DOHH2 (cell line): ENCODE results near the gene NUP50.

Experiments
- H3F3A ChIP-seq: fragments of 200-600 bp; sonication (generic), shearing (Covaris generic); 2 replicates; pipeline ENCODE4 v1.6.0; 2016; ENCODE audit warnings: antibody characterized with exemption, mild to moderate bottlenecking; ENCODE audit not compliant: control insufficient read depth, insufficient read depth
- H3K27ac ChIP-seq: fragments of 200-600 bp; sonication (generic); 2 replicates; pipeline ENCODE4 v1.5.1; 2014; ENCODE audit warnings: low read depth, mild to moderate bottlenecking, low read length, moderate library complexity
- H3K27me3 ChIP-seq: fragments of 200-600 bp; sonication (generic); 2 replicates; pipeline ENCODE4 v1.6.1; 2014; ENCODE audit warnings: mild to moderate bottlenecking, low read length, mixed read lengths; ENCODE audit not compliant: control insufficient read depth
- H3K36me3 ChIP-seq: fragments of 200-600 bp; sonication (generic); 2 replicates; pipeline ENCODE4 v1.6.1; 2014; ENCODE audit warnings: mild to moderate bottlenecking, low read length, moderate library complexity, mixed read lengths; ENCODE audit not compliant: control insufficient read depth
- H3K4me1 ChIP-seq: fragments of 200-600 bp; sonication (generic); 2 replicates; pipeline ENCODE4 v1.6.1; 2014; ENCODE audit warnings: mild to moderate bottlenecking, low read length, mixed read lengths; ENCODE audit not compliant: control insufficient read depth
- H3K4me2 ChIP-seq: fragments of 200-600 bp; sonication (generic); 2 replicates; pipeline ENCODE4 v1.6.0; 2014; ENCODE audit warnings: mild to moderate bottlenecking, low read length, moderate library complexity
- H3K4me3 ChIP-seq: fragments of 200-600 bp; sonication (generic); 2 replicates; pipeline ENCODE4 v1.5.1; 2014; ENCODE audit warnings: mild to moderate bottlenecking, low read length, mixed read lengths
- H3K79me2 ChIP-seq: fragments of 200-600 bp; sonication (generic); 2 replicates; pipeline ENCODE4 v1.6.1; 2014; ENCODE audit warnings: mild to moderate bottlenecking, low read length, mixed read lengths; ENCODE audit not compliant: control insufficient read depth
- H3K9me2 ChIP-seq: fragments of 200-600 bp; sonication (generic); replicated peaks from 2 replicates; pipeline ENCODE4 v1.6.1; 2014; ENCODE audit warnings: mild to moderate bottlenecking, low read length, mixed read lengths; ENCODE audit not compliant: control insufficient read depth
- H3K9me3 ChIP-seq: fragments of 200-600 bp; sonication (generic); 2 replicates; pipeline ENCODE4 v1.6.1; 2014; ENCODE audit warnings: antibody characterized with exemption, low read length, mixed read lengths; ENCODE audit not compliant: control insufficient read depth, insufficient read depth
- H4K20me1 ChIP-seq: fragments of 200-600 bp; sonication (generic); 2 replicates; pipeline ENCODE4 v1.6.0; 2014; ENCODE audit warnings: low read depth, mild to moderate bottlenecking, antibody characterized with exemption, low read length, moderate library complexity; ENCODE audit not compliant: control insufficient read depth, insufficient read depth
- CTCF ChIP-seq: fragments of 200-600 bp; sonication (generic); IDR thresholded peaks from one replicate; pipeline ENCODE4 v1.5.1; 2014; ENCODE audit warnings: antibody characterized with exemption, mild to moderate bottlenecking, low read depth, low read length; ENCODE audit not compliant: poor library complexity, severe bottlenecking
- EZH2phosphoT487 ChIP-seq: fragments of 200-600 bp; sonication (generic); IDR thresholded peaks from 2 replicates; pipeline ENCODE4 v1.6.1; 2017; ENCODE audit warnings: borderline replicate concordance, mild to moderate bottlenecking, antibody characterized with exemption, low read length, moderate library complexity, mixed read lengths

NUP50 gene

GRCh38 chr22:45224331-45224730 is 60.6 kb downstream of the NUP50 start:
- H3F3A ChIP-seq: no peaks in the 10 kb centered on the region
- H4K20me1 ChIP-seq: peaks cover 14% of the 10 kb centered on the region
- H3K36me3 ChIP-seq: no peaks in the 10 kb centered on the region
- H3K79me2 ChIP-seq: peaks cover 75% of the 10 kb centered on the region
- no peak overlapping the region for H3K4me2 ChIP-seq
- TF ChIP-seq CTCF (no peak), EZH2phosphoT487 (no peak)
- peaks cover 14% of the 10 kb centered on the region for H3K4me1 ChIP-seq
- no peak overlapping the region for H3K27ac ChIP-seq
- H3K4me3 ChIP-seq: no peak overlapping the region
- H3K9me2 ChIP-seq: no peaks in the 10 kb centered on the region
- no peaks in the 10 kb centered on the region for H3K9me3 ChIP-seq
- no peaks in the 10 kb centered on the region for H3K27me3 ChIP-seq

DNA sequence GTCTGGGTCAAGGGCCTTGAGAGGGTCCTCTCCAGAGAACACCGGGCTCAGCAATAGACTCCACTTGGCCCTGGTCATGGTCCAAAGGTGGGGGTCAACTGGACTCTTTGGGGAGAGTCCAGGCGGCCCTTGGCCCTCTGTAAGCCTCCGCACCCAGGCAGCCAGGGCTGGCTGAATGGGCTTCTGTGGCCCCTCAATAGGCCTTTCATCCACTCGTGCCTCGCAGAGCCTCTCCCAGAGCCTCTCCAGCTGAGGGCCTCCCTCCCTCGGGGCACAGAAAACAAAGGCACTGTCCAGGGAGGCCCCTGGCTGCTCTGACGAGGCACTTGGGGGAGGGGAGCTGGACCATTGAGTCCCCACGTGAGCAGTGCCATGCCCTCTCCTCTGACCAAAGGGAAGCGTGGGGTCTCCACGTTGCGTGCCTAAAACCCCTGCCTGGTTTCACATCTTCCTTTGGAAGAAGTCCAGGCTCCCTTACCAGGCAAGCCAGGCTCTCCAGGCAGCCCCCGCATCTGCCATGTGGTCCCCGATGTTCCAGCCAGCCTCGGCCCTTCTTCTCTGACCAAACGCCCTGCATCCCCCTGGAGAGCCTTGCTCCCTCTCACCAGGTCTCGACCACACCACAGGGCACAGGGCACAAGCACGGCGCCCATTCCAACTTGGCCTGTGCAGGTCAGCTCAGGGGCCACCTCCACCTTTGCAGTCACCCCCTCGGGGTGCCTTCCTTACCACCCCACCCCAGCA is 61.4 kb downstream of the NUP50 start:
- no peaks in the 10 kb centered on the region for H3K27me3 ChIP-seq
- H3K9me2 ChIP-seq: no peaks in the 10 kb centered on the region
- H3K9me3 ChIP-seq: no peaks in the 10 kb centered on the region
- H3K79me2 ChIP-seq: peaks cover 73% of the 10 kb centered on the region
- H3K4me3 ChIP-seq: no peak overlapping the region
- H3K4me1 ChIP-seq: peaks cover 10% of the 10 kb centered on the region; the same call in 1 of the 2 replicates
- H3F3A ChIP-seq: no peaks in the 10 kb centered on the region
- no peak overlapping the region for H3K4me2 ChIP-seq
- no peak for TF ChIP-seq EZH2phosphoT487
- no peak for TF ChIP-seq CTCF
- H3K27ac ChIP-seq: no peak overlapping the region
- H4K20me1 ChIP-seq: peaks cover 14% of the 10 kb centered on the region
- H3K36me3 ChIP-seq: no peaks in the 10 kb centered on the region

- TF ChIP-seq CTCF (no peak), EZH2phosphoT487 (no peak)
- Histone ChIP-seq H3K4me1 (peaks cover 10% of the 10 kb centered on the region; the same call in 1 of the 2 replicates), H3F3A (no peaks in the 10 kb centered on the region), H3K9me2 (no peaks in the 10 kb centered on the region), H3K9me3 (no peaks in the 10 kb centered on the region), H4K20me1 (peaks cover 13% of the 10 kb centered on the region), H3K27ac (no peak overlapping the region), H3K27me3 (no peaks in the 10 kb centered on the region), H3K36me3 (no peaks in the 10 kb centered on the region), H3K79me2 (peaks cover 69% of the 10 kb centered on the region), H3K4me3 (no peak overlapping the region), H3K4me2 (no peak overlapping the region)
These were observed 62.2 kb downstream of the NUP50 start for GRCh38 chr22:45225732-45226502.
